Activated naive CD4-positive, alpha-beta T cell treated with Interleukin-2 at 50 U/mL for 16 hours (primary cell): ENCODE measurements around the gene CYB561D1.

Experiments
- DNase-seq: peaks from one replicate; pipeline ENCODE4 v3.0.0-alpha.2; 2020

CYB561D1 gene

GRCh38 chr1:109531826-109532364 is 38.0 kb downstream of the CYB561D1 start:
- no peak for DNase-seq

GRCh38 chr1:109532365-109533136 is 38.7 kb downstream of the CYB561D1 start:
- peak; percentile 93 for DNase-seq

GRCh38 chr1:109534307-109534858 is 40.5 kb downstream of the CYB561D1 start:
- no peak for DNase-seq

GRCh38 chr1:109535481-109535880 is 41.6 kb downstream of the CYB561D1 start:
- DNase-seq = no peak

- no peak for DNase-seq
Measured at GRCh38 chr1:109535971-109536491, 42.1 kb downstream of the CYB561D1 start.

GRCh38 chr1:109537450-109538178 is 43.7 kb downstream of the CYB561D1 start:
- DNase-seq = no peak

GRCh38 chr1:109538827-109539555 is 45.1 kb downstream of the CYB561D1 start:
- no peak for DNase-seq

- DNase-seq = no peak
Measured at GRCh38 chr1:109539676-109540075, 45.8 kb downstream of the CYB561D1 start, which contains the start of gene GPR61. TSS of gene GPR61 (plus strand) at chr1:109539872. CDS start at chr1:109543023, 3,151 bp downstream.

GRCh38 chr1:109541102-109541501 is 47.2 kb downstream of the CYB561D1 start:
- DNase-seq = no peak

GRCh38 chr1:109542657-109543056 is 48.8 kb downstream of the CYB561D1 start:
- DNase-seq = no peak

GRCh38 chr1:109543283-109543987 is 49.5 kb downstream of the CYB561D1 start:
- DNase-seq = no peak

- no peak for DNase-seq
Measured at GRCh38 chr1:109543988-109544735, 50.3 kb downstream of the CYB561D1 start.

GRCh38 chr1:109546311-109547109 is 52.6 kb downstream of the CYB561D1 start:
- DNase-seq = peak; percentile 89

- DNase-seq = no peak
Measured at GRCh38 chr1:109547463-109548320, 53.8 kb downstream of the CYB561D1 start.

GRCh38 chr1:109548321-109549267 is 54.7 kb downstream of the CYB561D1 start, which contains the start of gene GNAI3:
TSS of gene GNAI3 (plus strand) at chr1:109548615. CDS start at chr1:109548721, 106 bp downstream.
- DNase-seq = peak; percentile 98
